Activated CD4-positive, CD25-positive, alpha-beta regulatory T cell treated with anti-CD3 and anti-CD28 coated beads, Interleukin-2, amount 50 U/mL, for 16 hours (primary cell): ENCODE measurements around the gene TMEM51.

Experiments used
- DNase-seq: peaks from one replicate; pipeline ENCODE4 v3.0.0-alpha.2; 2020; ENCODE audit warnings: low read depth, low spot score

The TMEM51 gene

DNA sequence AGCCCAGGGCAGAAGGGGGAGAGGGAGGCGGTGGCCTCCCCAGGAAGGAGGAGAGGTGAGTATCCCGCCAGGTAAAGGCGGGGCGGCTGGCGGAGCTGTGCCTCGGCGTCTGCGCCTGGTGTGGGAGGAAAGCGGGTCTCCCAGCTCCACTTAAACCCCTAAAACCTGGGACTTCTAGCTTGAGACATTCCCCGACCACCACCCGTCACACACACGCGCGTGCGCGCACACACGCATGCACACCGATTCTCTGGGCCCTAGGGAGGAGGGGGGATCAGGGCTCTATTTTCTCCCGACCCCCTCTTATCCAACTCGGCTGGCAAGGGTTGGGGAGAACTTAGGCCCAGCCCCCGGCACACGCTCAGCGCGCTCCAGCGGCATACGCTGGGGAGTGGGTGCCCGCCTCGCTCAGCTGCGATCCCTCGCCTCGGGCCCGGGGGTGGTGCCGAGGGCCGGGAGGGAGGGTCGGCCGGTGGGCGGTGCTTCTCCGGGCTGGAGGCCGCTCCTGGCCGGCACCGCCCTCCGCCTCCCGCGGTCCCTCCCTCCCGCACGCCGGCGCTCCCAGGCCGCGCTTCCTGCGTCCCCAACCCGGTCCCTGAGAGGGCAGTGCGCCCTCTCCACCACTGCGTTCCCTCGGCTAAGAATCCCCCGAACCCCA lies at the start of gene TMEM51:
Gene TMEM51 (plus strand): TSS at position 564 of the 658 bp plus-strand sequence. CDS start 61,341 bp downstream, outside the sequence.
- no peak for DNase-seq

DNA sequence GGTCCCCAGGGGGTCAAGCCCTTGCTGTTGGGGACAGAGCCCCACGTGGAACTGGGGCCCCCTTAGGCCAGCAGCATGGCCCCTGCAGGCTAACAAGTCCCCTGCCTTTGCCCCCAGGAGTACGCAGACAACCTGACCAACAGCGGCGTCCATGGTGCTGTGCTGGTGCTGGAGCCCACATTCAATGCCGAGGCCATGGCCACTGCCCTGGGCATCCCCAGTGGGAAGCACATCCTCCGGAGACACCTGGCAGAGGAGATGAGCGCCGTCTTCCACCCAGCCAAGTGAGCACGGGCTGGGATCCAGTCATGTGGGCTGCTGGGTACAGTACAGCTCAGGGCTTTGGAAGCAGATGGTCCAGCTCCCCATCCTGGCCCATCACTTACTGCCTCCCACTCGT lies 49.6 kb upstream of the TMEM51 start:
- DNase-seq = no peak

- DNase-seq = no peak
These were observed 48.8 kb upstream of the TMEM51 start for GRCh38 chr1:15104768-15105167.

GRCh38 chr1:15106608-15107007 lies 46.9 kb upstream of the TMEM51 start:
- DNase-seq = no peak

DNA sequence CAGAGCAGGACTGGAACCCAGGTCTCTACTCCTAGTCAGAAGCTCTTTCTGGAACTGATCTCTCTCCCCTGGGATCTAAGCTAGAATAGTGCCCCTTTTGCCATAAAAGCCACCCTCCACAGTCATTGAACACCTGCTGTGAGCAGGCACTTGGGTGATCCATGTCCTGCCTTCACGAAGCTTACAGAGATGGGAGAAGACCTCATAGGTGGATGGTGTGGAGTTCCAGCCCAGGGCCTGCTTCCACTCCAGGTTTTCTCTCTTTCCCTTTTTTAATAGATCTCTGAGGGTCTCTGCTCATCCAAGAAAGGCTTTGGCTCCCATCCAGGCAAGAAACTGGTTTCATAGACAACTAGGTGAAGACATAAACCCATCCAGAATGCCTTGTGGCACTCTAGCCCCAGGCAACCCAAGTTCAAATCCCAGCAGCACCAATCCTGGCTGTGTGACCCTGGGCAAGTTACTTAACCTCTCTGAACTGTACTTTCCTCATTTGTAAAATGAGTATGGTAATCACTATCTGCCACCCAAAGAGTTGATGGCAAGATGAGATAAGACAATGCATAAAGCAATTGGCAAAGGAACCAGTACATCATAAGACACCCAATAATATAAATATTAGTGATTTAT lies 46.4 kb upstream of the TMEM51 start:
- no peak for DNase-seq

DNA sequence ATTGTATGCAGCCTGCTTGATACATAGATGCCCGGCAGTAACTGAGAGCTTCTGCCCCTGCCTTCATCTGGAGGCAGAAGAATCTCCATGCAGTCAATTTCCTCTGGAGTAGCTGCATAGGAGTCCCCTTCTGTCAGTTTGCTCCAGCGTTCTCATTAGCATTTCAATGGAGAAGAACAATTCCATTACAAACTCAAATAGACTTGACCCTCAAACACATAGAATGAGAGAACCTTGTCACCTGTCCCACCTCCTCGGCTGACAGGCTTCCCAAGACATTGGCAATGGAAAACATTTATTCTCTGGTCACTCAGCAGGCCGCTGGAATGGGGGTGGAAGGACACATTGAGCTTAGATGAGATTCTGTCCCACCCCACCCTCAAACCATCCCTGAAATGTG lies 45.6 kb upstream of the TMEM51 start:
- no peak for DNase-seq

DNA sequence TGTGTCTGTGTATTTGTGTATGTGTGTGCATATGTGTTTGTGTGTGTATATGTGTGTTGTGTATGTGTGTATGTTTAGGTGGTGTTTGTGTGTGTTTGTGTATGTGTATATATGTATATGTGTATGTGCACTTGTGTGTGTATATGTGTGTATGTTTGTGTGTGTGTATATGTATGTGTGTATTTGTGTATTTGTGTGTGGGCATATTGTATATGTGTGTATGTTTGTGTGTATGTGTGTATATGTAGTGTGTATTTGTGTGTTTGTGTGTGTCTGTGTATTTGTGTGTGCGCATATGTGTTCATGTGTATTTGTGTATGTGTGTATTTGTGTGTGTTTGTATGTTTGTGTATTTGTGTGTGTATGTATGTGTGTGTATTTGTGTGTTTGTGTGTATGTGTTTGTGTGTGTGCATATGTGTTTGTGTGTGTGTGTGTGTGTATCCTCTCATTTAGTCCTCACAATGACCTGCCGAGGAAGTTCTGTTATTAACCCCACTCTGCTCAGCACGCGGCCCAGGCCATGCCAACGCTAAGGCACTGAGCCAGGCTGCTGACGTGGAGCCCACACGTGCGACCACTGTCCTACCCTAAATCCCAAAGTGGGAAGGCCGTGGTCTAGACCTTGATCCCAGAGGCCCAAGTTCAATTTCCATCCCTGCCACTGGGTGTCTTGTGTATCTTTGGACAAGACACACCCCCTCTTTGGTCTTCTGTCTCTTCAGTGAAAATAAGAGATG lies 43.2 kb upstream of the TMEM51 start:
- no peak for DNase-seq

- DNase-seq = no peak
These were observed 42.7 kb upstream of the TMEM51 start for GRCh38 chr1:15110867-15111230.

GRCh38 chr1:15113146-15113545 lies 40.4 kb upstream of the TMEM51 start:
- DNase-seq = no peak

DNA sequence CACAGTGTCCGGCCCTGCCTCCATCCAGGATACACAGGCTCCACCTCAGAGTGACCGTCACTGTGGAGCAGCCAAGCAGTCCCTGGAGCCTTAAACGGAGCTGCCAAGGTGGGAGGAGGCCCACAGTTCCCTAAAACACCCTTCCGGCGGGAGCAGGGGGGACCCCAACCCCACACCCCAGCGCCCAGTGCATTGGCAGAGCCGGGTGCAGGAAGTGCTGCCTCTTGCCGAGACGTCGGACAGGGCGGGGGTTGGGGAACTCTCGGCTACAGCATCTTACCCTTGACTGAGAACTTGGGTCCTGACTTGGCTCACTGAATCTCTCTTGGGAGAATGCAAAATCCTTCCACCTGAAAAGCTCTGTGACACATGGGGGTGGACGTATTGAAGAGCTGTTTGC lies 38.7 kb upstream of the TMEM51 start:
- DNase-seq = no peak

DNA sequence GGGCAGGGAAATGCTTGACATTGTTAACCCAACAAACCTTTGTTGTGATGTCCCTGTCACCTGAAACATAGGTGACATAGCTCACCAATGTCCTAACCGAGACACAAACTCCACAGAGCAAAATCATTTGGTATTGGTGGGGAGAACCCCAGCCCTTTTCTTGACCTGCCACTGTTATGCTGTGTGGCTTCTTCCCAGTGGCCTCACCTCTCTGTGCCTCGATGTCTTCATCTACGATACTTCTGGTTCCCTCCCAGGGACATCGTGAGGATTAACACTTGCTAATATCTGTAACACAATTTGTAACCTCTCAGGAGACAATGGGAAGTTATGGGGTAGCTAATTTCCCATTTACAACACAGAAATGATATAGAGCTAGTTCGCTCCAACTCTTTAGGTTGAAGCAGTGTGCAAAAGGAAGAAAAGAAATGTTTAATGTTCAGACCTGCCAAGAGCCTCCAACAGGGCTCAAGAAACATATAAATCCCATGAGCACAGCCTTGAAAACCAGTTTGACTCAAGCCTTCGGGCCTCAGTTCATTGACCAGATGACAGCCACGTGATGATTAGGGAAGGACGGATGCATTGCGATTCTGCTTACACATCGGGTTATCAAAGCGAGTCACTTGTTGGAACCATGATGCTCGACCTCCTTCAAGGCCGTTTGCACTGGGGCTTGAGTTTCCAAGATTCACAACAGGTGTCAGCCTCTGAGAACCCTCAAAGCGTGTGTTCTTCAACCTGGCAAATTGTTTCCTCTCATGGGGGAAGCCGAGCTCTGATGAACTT lies 37.8 kb upstream of the TMEM51 start:
- DNase-seq = no peak

GRCh38 chr1:15116966-15117365 lies 36.6 kb upstream of the TMEM51 start:
- DNase-seq = no peak

DNA sequence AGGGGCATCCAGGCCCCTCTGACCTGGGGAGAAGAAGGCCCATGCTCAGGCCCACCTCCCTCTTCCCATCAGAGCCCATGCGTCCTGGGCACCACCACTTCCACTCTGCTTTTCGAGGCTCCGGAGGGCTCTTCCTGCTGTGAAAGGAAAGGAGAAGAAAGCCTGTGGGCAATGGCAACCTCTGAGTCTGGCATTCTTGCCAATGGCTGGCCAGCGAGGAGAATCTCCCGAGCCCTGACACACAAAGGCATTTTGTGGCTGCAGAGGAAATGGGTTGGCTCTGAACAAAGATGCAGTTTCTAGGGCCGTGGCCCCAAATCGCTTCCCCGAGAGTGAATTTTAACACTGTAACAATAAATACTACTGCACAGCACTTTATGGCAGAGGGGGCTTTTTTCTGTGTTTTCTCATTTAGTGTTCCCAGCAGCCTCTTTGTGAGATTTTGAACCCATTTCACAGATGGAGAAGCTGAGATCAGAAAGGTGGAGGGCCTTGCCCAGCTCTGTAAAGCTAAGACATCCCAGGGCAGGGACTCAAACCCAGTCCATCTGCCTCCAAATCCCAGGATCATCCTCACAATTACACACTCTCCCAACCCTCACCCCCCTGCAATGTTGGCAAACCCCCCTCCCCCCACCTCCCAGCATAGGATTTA lies 35.7 kb upstream of the TMEM51 start:
- no peak for DNase-seq

DNA sequence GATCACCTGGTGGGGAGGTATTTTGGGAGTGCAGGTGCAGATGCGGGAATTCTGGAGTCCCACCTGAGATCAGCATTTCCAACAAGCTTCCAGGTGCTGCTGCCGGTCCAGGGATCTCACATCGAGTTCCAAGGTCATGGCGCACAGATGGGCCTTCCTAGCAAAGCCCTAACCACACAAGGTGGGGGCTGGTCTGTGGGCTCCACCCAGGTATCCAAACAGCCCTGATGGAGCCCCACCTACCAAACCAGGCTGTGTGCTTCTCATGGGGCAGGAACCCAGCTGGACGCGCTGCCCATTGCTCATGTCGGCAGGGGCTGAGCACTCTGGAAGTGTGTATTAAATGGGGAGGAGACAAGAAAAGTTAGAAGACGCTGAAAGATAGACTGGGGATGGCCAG lies 35.0 kb upstream of the TMEM51 start:
- DNase-seq = no peak

- DNase-seq = no peak
These were observed 33.1 kb upstream of the TMEM51 start for GRCh38 chr1:15120251-15120945.

DNA sequence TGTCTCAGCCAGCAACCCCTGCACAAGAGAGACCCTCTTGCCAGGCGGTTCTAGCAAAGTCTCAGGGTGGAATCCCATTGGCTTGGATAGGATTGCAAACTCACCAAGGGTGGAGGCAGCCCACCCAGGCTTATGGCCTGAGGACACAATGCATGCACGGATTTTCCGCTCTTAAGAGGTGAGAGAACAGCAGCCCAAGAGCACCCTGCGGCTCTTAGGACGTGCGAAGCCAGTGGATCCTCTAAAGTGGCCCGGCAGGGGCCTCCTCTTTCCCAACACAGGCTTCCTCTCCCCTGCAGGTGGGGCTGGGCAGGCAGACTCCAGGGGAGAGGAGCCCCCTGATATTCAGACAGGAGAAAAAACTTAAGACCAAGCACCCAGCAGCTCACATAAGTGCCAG lies 31.2 kb upstream of the TMEM51 start:
- DNase-seq = no peak

DNA sequence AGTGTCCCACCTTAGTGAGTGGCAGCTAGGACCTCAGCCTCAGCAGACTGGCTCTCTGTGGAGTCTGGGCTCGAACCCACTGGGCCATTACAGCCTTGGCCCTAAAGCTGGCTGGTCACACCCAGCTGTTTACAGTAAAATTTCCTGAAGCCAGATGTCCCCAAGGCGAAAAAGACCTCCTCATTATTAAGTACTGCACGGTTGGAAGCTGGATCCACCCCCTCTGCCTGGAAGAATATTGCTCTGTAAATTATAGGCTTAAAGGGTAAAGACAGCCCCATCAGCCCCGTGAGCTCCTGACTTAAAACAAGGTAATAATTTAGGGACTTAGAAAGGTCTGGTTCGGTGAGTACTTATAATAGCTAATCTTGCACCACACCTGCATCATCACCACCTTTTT lies 30.3 kb upstream of the TMEM51 start:
- no peak for DNase-seq

DNA sequence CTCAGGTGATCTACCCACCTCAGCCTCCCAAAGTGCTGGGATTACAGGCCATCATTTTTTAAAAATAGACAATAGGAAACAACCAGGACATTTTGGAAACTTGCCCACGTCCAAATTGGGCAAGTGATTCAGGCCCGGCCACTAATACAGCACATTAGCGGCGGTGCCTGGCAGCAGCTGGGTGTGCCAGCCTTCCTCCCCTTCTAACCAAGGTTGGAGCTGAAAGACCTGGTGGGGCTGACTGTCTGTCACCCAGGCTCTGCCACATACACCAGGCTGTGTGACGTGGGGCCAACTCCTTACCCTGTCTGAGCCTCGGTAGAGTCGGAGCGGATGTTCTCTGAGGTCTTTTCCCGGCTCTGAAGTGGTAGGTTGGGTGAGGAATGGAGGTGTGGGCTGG lies 29.6 kb upstream of the TMEM51 start:
- no peak for DNase-seq

DNA sequence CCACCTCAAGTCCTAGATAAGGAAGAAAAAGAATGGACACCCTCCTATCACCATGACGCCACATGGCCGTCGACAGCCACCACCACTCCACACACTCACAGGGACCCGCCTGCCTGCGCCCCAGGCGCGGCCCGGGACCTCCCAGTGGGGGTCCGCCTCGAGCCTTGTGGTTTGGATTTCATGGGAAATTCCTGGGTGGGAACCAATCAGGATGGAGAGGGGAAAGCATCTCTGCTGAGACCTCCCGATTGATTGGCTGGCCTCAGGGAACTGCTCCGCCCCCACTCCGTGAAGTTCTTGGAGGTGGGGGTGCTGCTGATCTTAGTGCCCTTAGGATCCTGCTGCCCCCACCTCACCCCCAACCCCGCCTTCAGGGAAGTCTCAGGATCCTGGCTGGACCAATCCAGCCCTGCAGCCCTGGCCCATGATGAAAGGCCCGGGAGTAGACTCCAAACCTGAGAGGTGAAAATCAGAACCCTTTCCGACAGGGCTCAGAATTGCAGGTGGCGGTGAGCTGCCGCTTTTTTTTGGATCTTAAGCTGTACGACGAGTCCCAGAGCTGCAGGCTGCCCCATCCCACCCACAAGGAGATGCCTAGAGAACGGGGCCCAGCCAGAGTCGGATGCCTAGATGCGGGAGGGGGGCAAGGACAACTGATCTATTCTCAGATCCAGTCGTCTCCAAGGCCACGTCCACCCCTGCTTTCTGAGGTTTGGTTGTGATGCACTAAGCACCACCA lies 29.0 kb upstream of the TMEM51 start:
- DNase-seq = no peak

DNA sequence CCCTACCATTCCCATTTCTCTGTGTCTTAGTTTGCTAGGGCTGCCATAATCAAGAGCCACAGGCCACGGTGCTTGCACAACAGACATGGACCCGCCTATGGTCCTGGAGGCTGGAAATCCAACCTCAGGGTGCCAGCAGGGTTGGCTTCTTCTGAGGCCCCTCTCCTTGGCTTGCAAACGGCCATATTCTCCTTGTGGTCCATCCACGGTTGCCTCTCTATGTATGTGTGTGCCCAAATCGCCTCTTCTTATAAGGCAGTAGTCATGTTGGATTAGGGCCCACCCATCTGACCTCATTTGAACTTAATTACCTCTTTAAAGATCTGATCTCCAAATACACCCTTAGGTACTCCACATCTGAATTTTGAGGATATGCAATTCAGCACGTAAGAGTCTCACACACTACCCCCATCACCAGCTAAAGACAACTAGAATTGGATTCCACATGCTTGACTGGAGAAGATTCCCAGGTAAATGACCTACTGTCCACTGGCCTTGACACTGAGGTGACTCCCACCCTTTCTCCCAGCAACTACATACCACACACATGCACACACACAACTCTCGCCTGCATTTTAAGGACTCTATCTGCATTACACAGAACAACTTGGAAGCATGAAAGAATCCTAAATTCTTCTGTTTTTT lies 28.3 kb upstream of the TMEM51 start:
- no peak for DNase-seq
